Activated T-cell treated with anti-CD3 and anti-CD28 coated beads for 48 hours (primary cell): ENCODE results near the gene ADGRG2.

Experiments
- DNase-seq: peaks from one replicate; pipeline ENCODE4 v3.0.0-alpha.2; 2020; ENCODE audit warnings: low read depth

ADGRG2 gene

GRCh38 chrX:19121898-19122640, at the start of gene ADGRG2:
Gene ADGRG2 (minus strand): TSS chrX:19122468. CDS start chrX:19068834, 53,634 bp downstream.
- no peak for DNase-seq

- DNase-seq = no peak
Observed at GRCh38 chrX:19168609-19169008, 46.3 kb upstream of the ADGRG2 start.

GRCh38 chrX:19162851-19163250, 40.6 kb upstream of the ADGRG2 start:
- no peak for DNase-seq

GRCh38 chrX:19156186-19156585, 33.9 kb upstream of the ADGRG2 start:
- DNase-seq = no peak

GRCh38 chrX:19152762-19153161, 30.5 kb upstream of the ADGRG2 start:
- DNase-seq = no peak

GRCh38 chrX:19137067-19137466, 14.8 kb upstream of the ADGRG2 start:
- no peak for DNase-seq

GRCh38 chrX:19133784-19134183, 11.5 kb upstream of the ADGRG2 start:
- no peak for DNase-seq

GRCh38 chrX:19133231-19133630, 11.0 kb upstream of the ADGRG2 start:
- DNase-seq = no peak

- DNase-seq = no peak
Observed at GRCh38 chrX:19130628-19131027, 8.4 kb upstream of the ADGRG2 start.

GRCh38 chrX:19129694-19130093, 7.4 kb upstream of the ADGRG2 start:
- no peak for DNase-seq

- no peak for DNase-seq
Observed at GRCh38 chrX:19127649-19128168, 5.4 kb upstream of the ADGRG2 start.

GRCh38 chrX:19122641-19123009, 357 bp upstream of the ADGRG2 start:
- DNase-seq = no peak

- no peak for DNase-seq
Observed at GRCh38 chrX:19121466-19121865, 802 bp downstream of the ADGRG2 start.

- DNase-seq = no peak
Observed at GRCh38 chrX:19110642-19111041, 11.6 kb downstream of the ADGRG2 start.

- DNase-seq = no peak
Observed at GRCh38 chrX:19107035-19107434, 15.2 kb downstream of the ADGRG2 start.

- DNase-seq = no peak
Observed at GRCh38 chrX:19100586-19100985, 21.7 kb downstream of the ADGRG2 start.

- DNase-seq = no peak
Observed at GRCh38 chrX:19097553-19098283, 24.6 kb downstream of the ADGRG2 start.

GRCh38 chrX:19096586-19096985, 25.7 kb downstream of the ADGRG2 start:
- no peak for DNase-seq

GRCh38 chrX:19094654-19095053, 27.6 kb downstream of the ADGRG2 start:
- no peak for DNase-seq

- DNase-seq = no peak
Observed at GRCh38 chrX:19091596-19091995, 30.7 kb downstream of the ADGRG2 start.

- DNase-seq = no peak
Observed at GRCh38 chrX:19089555-19090040, 32.7 kb downstream of the ADGRG2 start.

- DNase-seq = no peak
Observed at GRCh38 chrX:19086102-19086772, 36.0 kb downstream of the ADGRG2 start.

- DNase-seq = no peak
Observed at GRCh38 chrX:19085666-19086065, 36.6 kb downstream of the ADGRG2 start.
